Measurements from ENCODE around the gene IKZF1.

Gene IKZF1

GRCh38 chr7:50321487-50322067 lies 17.1 kb downstream of the IKZF1 start:
- no peaks in the 10 kb centered on the region for H3K36me3 ChIP-seq (ENCODE audit: insufficient read depth)
- H2AFZ ChIP-seq (ENCODE audit: low read depth): no peak overlapping the region
- no peaks in the 10 kb centered on the region for H3K27me3 ChIP-seq (ENCODE audit: insufficient read depth, low read depth)
- no peak overlapping the region for H3K4me2 ChIP-seq
- H3K27ac ChIP-seq: no peak overlapping the region
- TF ChIP-seq, protein P1, sequence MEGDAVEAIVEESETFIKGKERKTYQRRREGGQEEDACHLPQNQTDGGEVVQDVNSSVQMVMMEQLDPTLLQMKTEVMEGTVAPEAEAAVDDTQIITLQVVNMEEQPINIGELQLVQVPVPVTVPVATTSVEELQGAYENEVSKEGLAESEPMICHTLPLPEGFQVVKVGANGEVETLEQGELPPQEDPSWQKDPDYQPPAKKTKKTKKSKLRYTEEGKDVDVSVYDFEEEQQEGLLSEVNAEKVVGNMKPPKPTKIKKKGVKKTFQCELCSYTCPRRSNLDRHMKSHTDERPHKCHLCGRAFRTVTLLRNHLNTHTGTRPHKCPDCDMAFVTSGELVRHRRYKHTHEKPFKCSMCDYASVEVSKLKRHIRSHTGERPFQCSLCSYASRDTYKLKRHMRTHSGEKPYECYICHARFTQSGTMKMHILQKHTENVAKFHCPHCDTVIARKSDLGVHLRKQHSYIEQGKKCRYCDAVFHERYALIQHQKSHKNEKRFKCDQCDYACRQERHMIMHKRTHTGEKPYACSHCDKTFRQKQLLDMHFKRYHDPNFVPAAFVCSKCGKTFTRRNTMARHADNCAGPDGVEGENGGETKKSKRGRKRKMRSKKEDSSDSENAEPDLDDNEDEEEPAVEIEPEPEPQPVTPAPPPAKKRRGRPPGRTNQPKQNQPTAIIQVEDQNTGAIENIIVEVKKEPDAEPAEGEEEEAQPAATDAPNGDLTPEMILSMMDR (conservative IDR thresholded peaks at IDR 0.05; ENCODE audit: low read depth, low read length): no peak
- peaks cover 42% of the 10 kb centered on the region; the same call in 1 of the 2 replicates for H3K79me2 ChIP-seq (ENCODE audit: insufficient read depth, low read depth)
- H3K9ac ChIP-seq: no peak overlapping the region
- peaks cover 16% of the 10 kb centered on the region for H3K4me1 ChIP-seq (ENCODE audit: low read depth, poor library complexity, severe bottlenecking)
- no peaks in the 10 kb centered on the region for H4K20me1 ChIP-seq (ENCODE audit: insufficient read depth)
- H3K4me3 ChIP-seq (IDR thresholded peaks at IDR 0.05; ENCODE audit: insufficient read depth, low read depth, low read length): no peak overlapping the region

- H3K36me3 ChIP-seq (ENCODE audit: insufficient read depth): no peaks in the 10 kb centered on the region
Measured at GRCh38 chr7:50324113-50324512, 19.6 kb downstream of the IKZF1 start.

GRCh38 chr7:50327443-50327842 lies 22.9 kb downstream of the IKZF1 start:
- Histone ChIP-seq H3K27ac (no peak overlapping the region), H3K36me3 (ENCODE audit: insufficient read depth) (no peaks in the 10 kb centered on the region), H3K27me3 (ENCODE audit: insufficient read depth, low read depth) (no peaks in the 10 kb centered on the region), H3K79me2 (ENCODE audit: insufficient read depth, low read depth) (peaks cover 11% of the 10 kb centered on the region; the same call in 1 of the 2 replicates), H3K4me3 (IDR thresholded peaks at IDR 0.05; ENCODE audit: insufficient read depth, low read depth, low read length) (no peak overlapping the region), H2AFZ (ENCODE audit: low read depth) (no peak overlapping the region), H3K4me1 (ENCODE audit: low read depth, poor library complexity, severe bottlenecking) (peaks cover 35% of the 10 kb centered on the region), H4K20me1 (ENCODE audit: insufficient read depth) (no peaks in the 10 kb centered on the region), H3K4me2 (no peak overlapping the region), H3K9ac (no peak overlapping the region)
- TF ChIP-seq, protein P1 (conservative IDR thresholded peaks at IDR 0.05; ENCODE audit: low read depth, low read length): no peak

More at GRCh38 chr7:50324113-50324512, 19.6 kb downstream of the IKZF1 start:
- no peak overlapping the region for H3K4me3 ChIP-seq (IDR thresholded peaks at IDR 0.05; ENCODE audit: insufficient read depth, low read depth, low read length)
- no peaks in the 10 kb centered on the region for H4K20me1 ChIP-seq (ENCODE audit: insufficient read depth)
- H3K9ac ChIP-seq: no peak overlapping the region
- no peak overlapping the region for H3K27ac ChIP-seq
- no peak overlapping the region for H3K4me2 ChIP-seq
- H2AFZ ChIP-seq (ENCODE audit: low read depth): no peak overlapping the region
- H3K27me3 ChIP-seq (ENCODE audit: insufficient read depth, low read depth): no peaks in the 10 kb centered on the region
- peaks cover 16% of the 10 kb centered on the region; the same call in 1 of the 2 replicates for H3K79me2 ChIP-seq (ENCODE audit: insufficient read depth, low read depth)
- peaks cover 10% of the 10 kb centered on the region for H3K4me1 ChIP-seq (ENCODE audit: low read depth, poor library complexity, severe bottlenecking)
- TF ChIP-seq, protein P1 (conservative IDR thresholded peaks at IDR 0.05; ENCODE audit: low read depth, low read length): no peak

- Histone ChIP-seq H3K36me3 (ENCODE audit: insufficient read depth) (no peaks in the 10 kb centered on the region), H3K27ac (no peak overlapping the region)
- TF ChIP-seq, protein P1 (conservative IDR thresholded peaks at IDR 0.05; ENCODE audit: low read depth, low read length): no peak
Measured at GRCh38 chr7:50329775-50330174, 25.3 kb downstream of the IKZF1 start.

More at GRCh38 chr7:50329775-50330174, 25.3 kb downstream of the IKZF1 start:
- Histone ChIP-seq H2AFZ (ENCODE audit: low read depth) (no peak overlapping the region), H3K4me2 (no peak overlapping the region; the same call in 1 of the 2 replicates), H3K9ac (no peak overlapping the region), H3K4me3 (IDR thresholded peaks at IDR 0.05; ENCODE audit: insufficient read depth, low read depth, low read length) (no peak overlapping the region), H3K79me2 (ENCODE audit: insufficient read depth, low read depth) (peaks cover 14% of the 10 kb centered on the region; the same call in 1 of the 2 replicates), H3K27me3 (ENCODE audit: insufficient read depth, low read depth) (no peaks in the 10 kb centered on the region), H4K20me1 (ENCODE audit: insufficient read depth) (peaks cover 5% of the 10 kb centered on the region; the same call in 1 of the 2 replicates), H3K4me1 (ENCODE audit: low read depth, poor library complexity, severe bottlenecking) (peaks cover 40% of the 10 kb centered on the region)
